Measurements from ENCODE around the gene FLVCR2.

FLVCR2 gene

DNA sequence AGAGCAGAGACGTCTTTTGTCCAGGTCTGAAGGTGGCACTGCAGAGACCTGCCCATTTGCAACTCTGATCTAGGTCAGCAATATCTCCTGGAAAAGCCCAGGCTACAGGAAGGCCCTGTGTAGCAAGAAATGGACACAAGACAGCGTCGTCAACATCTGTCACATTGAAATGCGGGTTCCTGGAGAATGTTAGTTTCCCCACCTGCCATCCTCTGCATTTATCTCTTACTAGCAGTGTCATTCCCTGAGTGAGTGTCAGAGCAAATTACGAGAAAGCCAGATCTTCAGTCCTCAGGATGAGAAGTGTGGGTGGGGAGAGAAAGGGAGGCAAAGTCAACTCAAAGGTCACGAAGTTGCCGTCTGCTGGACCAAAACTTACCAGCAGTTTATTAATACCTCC is 27.4 kb upstream of the FLVCR2 start:
- H3K27me3 ChIP-seq (replicated peaks; ENCODE audit: control insufficient read depth, insufficient read depth, low read length), result no peaks in the 10 kb centered on the region
- DNase-seq (ENCODE audit: extremely low read depth, insufficient read length), result no peak
- H3K36me3 ChIP-seq (ENCODE audit: control insufficient read depth, insufficient read depth, low read length), result peaks cover 10% of the 10 kb centered on the region
- TF ChIP-seq, protein P1, sequence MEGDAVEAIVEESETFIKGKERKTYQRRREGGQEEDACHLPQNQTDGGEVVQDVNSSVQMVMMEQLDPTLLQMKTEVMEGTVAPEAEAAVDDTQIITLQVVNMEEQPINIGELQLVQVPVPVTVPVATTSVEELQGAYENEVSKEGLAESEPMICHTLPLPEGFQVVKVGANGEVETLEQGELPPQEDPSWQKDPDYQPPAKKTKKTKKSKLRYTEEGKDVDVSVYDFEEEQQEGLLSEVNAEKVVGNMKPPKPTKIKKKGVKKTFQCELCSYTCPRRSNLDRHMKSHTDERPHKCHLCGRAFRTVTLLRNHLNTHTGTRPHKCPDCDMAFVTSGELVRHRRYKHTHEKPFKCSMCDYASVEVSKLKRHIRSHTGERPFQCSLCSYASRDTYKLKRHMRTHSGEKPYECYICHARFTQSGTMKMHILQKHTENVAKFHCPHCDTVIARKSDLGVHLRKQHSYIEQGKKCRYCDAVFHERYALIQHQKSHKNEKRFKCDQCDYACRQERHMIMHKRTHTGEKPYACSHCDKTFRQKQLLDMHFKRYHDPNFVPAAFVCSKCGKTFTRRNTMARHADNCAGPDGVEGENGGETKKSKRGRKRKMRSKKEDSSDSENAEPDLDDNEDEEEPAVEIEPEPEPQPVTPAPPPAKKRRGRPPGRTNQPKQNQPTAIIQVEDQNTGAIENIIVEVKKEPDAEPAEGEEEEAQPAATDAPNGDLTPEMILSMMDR (IDR thresholded peaks at IDR 0.05; ENCODE audit: insufficient read depth, low read length, poor library complexity, severe bottlenecking), result no peak
- no peak overlapping the region for H3K4me3 ChIP-seq (replicated peaks; ENCODE audit: low read depth, low read length)

DNA sequence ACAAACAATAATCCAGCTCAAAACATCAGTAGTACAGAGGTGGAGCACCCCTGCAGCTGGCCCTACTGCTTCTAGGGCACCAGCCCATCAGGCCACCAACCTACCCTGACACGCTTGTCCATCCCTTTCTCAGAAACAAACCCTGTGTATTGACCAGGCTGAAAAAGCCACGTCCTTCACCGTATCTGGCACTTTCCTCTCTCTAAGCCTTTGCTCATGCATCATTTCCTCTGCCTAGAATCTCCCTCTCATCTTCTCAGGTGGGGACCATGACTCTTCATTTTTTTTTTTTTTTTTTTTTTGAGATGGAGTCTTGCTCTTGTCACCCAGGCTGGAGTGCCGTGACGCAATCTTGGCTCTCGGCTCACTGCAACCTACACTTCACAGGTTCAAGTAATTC is 25.3 kb upstream of the FLVCR2 start:
- Histone ChIP-seq H3K27me3 (replicated peaks; ENCODE audit: control insufficient read depth, insufficient read depth, low read length) (no peaks in the 10 kb centered on the region), H3K4me3 (replicated peaks; ENCODE audit: low read depth, low read length) (no peak overlapping the region), H3K36me3 (ENCODE audit: control insufficient read depth, insufficient read depth, low read length) (no peaks in the 10 kb centered on the region)
- TF ChIP-seq, protein P1 (IDR thresholded peaks at IDR 0.05; ENCODE audit: insufficient read depth, low read length, poor library complexity, severe bottlenecking), result no peak
- no peak for DNase-seq (ENCODE audit: extremely low read depth, insufficient read length)

DNA sequence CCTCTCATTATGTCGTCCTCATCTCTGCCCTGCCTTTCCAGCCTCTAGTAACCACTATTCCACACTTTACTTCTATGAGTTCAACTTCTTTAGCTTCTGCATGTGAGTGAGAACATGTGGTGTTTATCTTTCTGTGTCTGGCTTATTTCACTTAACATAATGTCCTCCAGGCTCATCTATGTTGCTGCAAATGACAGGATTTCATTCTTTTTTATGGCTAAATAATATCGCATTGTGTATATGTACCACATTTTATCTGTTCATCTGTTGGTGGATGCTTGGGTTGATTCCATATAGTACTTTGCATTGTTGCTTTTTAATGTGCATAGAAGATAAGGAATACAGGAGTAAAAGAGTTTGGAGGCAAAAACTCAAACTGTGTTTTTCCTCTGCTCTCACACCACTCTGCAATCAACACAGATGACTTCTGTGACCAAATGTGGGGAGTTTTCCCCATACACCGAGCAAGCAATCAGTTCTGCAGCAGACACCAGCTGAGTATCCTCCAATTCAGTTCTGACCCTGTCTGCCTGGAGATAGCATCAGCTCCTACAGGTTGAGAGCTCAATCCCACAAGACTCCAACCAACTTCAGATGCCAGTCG is 24.6 kb upstream of the FLVCR2 start:
- TF ChIP-seq, protein P1 (IDR thresholded peaks at IDR 0.05; ENCODE audit: insufficient read depth, low read length, poor library complexity, severe bottlenecking), result no peak
- no peak for DNase-seq (ENCODE audit: extremely low read depth, insufficient read length)
- Histone ChIP-seq H3K36me3 (ENCODE audit: control insufficient read depth, insufficient read depth, low read length) (no peaks in the 10 kb centered on the region), H3K27me3 (replicated peaks; ENCODE audit: control insufficient read depth, insufficient read depth, low read length) (no peaks in the 10 kb centered on the region), H3K4me3 (replicated peaks; ENCODE audit: low read depth, low read length) (no peak overlapping the region)

DNA sequence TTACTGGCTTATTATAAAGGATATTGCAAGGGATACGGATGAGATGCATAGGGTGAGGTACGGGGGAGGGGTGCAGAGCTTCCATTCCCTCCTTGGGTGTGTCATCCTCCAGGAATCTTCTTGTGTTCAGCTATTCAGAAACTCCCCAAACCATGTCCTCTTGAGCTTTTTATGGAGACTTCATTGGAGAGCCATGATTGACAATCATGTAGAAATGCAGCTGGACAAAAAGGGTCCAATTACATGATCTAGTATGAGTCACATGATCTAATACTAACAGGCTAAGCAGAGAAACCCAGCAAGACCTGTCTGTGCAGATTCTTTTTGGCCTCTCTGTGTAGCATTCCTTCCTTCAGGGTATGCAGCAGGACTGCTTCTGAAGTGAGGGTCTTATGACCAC is 23.9 kb upstream of the FLVCR2 start:
- TF ChIP-seq, protein P1 (IDR thresholded peaks at IDR 0.05; ENCODE audit: insufficient read depth, low read length, poor library complexity, severe bottlenecking), result no peak
- no peaks in the 10 kb centered on the region for H3K36me3 ChIP-seq (ENCODE audit: control insufficient read depth, insufficient read depth, low read length)
- no peaks in the 10 kb centered on the region for H3K27me3 ChIP-seq (replicated peaks; ENCODE audit: control insufficient read depth, insufficient read depth, low read length)
- DNase-seq (ENCODE audit: extremely low read depth, insufficient read length), result no peak
- H3K4me3 ChIP-seq (replicated peaks; ENCODE audit: low read depth, low read length), result no peak overlapping the region

DNA sequence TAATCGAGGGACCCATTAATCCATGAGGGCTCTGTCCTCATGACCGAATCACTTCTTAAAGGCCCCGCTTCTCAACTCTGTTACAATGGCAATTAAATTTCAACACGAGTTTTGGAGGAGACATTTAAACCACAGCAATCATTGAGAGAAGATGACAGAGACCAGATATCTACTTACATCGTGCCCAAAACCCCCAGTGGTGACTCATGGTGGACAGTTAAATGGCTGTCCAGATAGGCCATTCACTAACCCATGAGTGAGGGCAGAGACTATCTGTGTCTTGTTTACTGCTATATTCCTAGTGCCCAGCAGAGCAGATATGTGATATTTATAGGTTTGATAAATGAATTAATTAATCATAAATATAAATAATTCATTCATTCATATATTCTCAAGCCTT is 20.0 kb upstream of the FLVCR2 start:
- no peaks in the 10 kb centered on the region for H3K27me3 ChIP-seq (replicated peaks; ENCODE audit: control insufficient read depth, insufficient read depth, low read length)
- H3K36me3 ChIP-seq (ENCODE audit: control insufficient read depth, insufficient read depth, low read length), result no peaks in the 10 kb centered on the region
- DNase-seq (ENCODE audit: extremely low read depth, insufficient read length), result no peak
- no peak overlapping the region for H3K4me3 ChIP-seq (replicated peaks; ENCODE audit: low read depth, low read length)
- TF ChIP-seq, protein P1 (IDR thresholded peaks at IDR 0.05; ENCODE audit: insufficient read depth, low read length, poor library complexity, severe bottlenecking), result no peak

DNA sequence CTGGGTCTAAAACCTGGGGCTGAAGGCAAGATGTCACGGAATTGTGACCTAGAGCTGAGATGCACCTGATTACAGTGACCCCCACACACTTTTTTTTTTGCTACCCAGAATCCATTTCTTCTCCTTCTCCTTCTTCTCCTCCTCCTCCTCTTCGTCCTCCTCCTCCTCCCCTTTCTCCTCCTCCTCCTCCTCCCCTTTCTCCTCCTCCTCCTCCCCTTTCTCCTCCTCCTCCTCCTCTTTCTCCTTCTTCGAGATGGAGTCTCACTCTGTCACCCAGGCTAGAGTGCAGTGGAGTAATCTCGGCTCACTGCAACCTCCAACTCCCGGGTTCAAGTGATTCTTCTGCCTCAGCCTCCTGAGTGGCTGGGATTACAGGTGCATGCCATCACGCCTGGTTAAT is 19.4 kb upstream of the FLVCR2 start:
- TF ChIP-seq, protein P1 (IDR thresholded peaks at IDR 0.05; ENCODE audit: insufficient read depth, low read length, poor library complexity, severe bottlenecking), result no peak
- no peaks in the 10 kb centered on the region for H3K36me3 ChIP-seq (ENCODE audit: control insufficient read depth, insufficient read depth, low read length)

More for the DNA sequence above, 19.4 kb upstream of the FLVCR2 start:
- no peak for DNase-seq (ENCODE audit: extremely low read depth, insufficient read length)
- Histone ChIP-seq H3K27me3 (replicated peaks; ENCODE audit: control insufficient read depth, insufficient read depth, low read length) (no peaks in the 10 kb centered on the region), H3K4me3 (replicated peaks; ENCODE audit: low read depth, low read length) (no peak overlapping the region)

All from GM06990 (cell line).